HG03571 (cell line): ENCODE results near the gene USF2.

Source experiments
- ATAC-seq: cut with Tn5 transposase; IDR thresholded peaks from one replicate; pipeline ENCODE4 v1.9.1; 2021; ENCODE audit not compliant: unreplicated experiment

The USF2 gene

GRCh38 chr19:35241417-35241816, 27.3 kb upstream of the USF2 start:
- ATAC-seq: no peak

DNA sequence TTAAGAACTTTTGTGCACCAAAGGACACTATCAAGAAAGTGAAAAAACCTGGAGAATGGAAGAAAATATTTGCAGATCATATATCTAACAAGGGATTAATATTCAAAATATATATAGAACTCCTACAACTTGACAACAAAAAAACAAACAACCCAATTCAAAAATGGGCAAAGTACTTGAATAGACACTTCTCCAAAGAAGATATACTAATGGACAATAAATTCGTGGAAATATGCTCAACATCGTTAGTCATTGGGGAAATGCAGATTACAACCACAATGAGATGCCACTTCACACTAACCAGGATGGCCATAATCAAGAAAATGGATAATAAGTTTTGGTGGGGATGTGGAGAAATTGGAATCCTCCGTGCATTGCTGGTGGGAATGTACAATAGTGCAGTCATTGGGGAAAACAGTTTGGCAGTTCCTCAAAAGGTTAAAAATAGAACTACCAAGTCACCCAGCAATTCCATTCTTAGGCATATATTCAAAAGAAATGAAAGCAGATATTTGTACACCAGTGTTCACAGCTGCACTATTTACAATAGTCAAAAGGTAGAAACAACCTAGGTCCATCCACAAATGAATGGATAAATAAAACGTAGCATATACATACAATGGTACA, 22.2 kb upstream of the USF2 start:
- ATAC-seq: no peak

GRCh38 chr19:35247526-35248309, 21.0 kb upstream of the USF2 start:
- no peak for ATAC-seq

DNA sequence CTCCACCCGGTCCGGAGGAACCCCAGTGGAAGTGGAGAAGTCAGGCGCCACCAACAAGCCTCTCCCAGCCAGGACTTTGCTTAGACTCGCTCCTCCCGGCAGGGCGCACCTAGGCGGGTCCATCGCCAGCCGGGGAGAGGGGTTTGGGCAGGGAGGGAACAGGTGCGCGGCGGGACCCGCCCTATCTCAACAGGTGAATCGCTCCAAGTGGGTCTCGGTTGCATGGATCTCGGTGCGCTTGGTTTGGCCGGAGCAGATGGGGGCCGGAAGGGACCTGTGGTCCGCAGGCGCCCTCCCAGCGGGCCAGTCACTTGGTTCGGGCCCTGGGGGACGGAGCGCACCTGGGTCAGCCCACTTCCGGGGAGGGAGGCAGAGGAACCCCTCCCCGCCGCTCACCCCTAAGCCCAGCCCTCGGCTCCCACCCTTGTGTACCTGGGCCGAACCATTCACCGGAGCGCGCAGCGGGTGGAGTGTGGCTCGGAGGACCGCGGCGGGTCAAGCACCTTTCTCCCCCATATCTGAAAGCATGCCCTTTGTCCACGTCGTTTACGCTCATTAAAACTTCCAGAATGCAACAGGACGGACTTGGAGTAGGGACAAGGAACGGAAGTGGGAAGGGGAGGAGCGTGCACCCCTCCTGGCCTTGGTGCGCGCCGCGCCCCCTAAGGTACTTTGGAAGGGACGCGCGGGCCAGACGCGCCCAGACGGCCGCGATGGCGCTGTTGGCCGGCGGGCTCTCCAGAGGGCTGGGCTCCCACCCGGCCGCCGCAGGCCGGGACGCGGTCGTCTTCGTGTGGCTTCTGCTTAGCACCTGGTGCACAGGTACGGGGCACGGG, 20.2 kb upstream of the USF2 start, which contains the start of gene LSR:
Gene LSR (plus strand): TSS at position 693 of the 836 bp plus-strand sequence. CDS start 21 bp downstream, at position 714.
- peak; percentile 76 for ATAC-seq

DNA sequence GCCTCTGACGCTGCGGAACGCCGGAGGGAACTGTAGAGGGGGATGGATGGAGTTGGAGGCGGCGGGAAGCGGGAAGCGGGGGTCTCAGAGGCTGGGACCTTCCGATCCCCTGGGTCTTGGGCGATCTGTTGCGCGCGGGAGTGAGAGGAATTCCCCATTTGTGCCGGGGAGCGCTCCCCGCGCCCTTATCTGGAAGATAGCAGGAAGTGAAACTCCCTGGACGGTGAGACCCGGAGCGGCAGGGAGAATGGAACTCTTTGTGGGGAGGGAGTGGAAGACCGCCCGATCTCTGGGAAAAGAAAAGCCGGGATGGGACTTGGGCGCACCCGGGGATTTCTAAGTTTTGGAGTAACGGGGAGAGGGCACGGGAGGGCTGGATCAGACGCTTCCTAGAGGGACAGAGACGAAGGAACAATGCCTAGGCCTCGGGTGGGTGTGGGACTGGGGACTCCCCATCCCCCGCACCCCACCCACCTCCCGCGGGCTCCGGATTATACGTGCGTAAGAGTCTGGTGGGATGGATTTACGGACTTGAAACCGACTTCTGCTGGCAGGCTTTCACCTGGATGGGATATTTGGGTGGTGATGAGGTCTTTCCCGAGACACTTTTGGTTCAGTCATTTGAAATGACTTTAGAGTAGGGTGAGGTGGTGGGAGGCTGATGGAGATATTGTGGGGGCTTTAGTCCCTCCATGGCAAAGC, 19.5 kb upstream of the USF2 start:
- ATAC-seq: no peak

DNA sequence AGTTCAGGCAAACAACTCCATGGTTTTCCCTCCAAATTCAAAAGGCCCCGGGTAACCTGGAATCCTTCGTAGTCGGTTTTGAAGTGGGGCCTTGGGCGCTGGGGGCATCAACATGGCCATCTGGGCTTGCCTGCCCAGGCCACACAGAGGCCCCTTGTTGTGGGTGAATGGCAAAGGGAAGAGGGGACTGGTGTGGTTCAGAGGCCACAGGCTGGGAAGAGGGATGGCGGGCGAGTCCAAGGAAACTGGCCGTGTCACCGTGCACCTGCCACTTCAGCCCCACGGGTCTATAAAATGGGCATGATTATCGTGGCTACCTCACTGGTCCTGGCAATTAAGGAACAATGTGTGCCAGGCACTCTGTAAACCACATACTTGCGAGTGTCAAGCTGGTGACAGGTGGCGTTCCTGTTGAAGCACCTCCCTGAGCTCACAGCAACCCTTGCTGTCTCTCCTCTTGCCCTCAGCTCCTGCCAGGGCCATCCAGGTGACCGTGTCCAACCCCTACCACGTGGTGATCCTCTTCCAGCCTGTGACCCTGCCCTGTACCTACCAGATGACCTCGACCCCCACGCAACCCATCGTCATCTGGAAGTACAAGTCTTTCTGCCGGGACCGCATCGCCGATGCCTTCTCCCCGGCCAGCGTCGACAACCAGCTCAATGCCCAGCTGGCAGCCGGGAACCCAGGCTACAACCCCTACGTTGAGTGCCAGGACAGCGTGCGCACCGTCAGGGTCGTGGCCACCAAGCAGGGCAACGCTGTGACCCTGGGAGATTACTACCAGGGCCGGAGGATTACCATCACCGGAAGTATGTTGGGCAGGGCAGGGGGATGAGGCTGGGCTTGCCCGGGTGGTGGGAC, 18.7 kb upstream of the USF2 start:
- no peak for ATAC-seq

DNA sequence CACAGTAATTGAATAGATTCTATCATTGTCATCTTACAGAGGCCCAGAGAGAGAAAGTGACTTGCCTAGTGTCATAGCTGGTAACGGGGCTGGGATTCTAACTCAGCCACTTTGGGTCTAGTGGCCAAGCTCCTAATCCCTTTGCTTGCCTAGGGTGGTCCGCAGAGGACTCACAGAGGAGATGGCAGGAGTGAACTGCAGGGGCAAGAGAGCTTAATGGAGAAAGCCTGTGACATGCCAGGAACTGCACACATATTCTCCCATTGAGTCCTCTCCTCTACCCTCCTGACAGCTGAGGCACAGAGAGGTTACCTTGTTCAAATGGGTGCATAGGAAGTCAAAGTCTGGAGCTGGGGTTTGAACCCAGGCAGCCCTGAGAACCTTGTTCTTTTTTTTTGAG, 17.3 kb upstream of the USF2 start:
- ATAC-seq: no peak

DNA sequence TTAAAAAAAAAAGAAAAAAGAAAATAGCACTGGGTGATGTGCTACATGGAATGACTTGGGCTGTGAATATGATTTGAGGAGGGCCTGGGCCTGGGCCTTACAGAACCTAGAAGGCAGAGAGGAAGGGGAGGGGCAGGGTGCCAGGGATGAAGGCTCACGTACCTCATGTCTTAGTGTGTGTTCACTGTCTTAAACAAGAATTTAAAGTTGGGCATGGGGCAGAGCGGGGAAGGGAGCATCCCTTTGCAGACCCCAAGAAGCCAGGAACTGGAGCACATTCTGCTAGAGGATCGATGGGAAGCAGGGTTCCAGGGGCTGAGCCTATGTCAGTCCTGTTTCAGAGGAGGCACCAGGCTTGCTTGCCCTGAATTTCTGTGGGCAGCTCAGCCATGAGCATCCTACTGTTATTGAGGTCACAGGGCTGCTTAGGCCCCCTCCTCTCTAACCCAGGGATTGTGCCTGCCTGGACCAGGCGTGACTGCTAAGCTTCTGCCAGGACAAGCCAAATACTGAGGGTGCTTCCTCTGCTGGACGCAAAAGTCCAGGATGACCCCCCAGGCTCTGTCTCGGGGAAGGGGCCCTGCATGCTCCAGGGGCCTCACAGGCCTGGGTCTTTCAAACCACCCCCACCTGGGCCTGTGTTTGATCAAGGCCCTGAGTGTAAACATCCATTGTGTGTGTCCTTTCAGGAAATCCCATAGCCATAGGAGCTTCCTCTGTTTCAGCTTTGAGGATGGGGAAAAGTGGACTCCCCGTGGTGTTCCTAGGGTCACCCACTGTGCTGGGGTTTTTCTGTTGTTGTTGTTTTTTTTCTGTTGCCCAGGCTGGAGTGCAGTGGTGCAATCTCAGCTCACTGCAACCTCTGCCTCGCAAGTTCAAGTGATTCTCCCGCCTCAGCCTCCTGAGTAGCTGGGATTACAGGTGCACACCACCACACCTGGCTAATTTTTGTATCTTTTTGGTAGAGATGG, 15.2 kb upstream of the USF2 start:
- no peak for ATAC-seq

GRCh38 chr19:35254341-35255297, 14.1 kb upstream of the USF2 start:
- ATAC-seq: no peak

DNA sequence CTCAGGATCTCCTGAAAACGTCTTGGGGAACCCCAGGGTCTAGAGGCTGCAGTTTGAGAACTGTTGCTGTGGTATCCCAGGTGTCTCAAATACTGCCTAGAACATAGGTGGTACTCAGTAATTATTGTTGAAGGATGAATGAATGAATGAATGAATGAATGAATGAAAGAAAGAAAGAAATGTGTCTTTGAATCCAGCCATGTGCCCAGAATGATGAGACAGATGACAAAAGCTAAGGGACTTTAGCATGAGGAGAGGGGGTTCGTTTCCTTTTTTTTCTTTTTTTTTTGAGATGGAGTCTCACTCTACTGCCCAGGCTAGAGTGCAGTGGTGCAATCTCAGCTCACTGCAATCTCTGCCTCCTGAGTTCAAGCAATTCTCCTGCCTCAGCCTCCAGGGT, 12.2 kb upstream of the USF2 start:
- ATAC-seq: no peak

- no peak for ATAC-seq
Observed at GRCh38 chr19:35257113-35257461, 11.7 kb upstream of the USF2 start.

- ATAC-seq: no peak
Observed at GRCh38 chr19:35260694-35261304, 8.0 kb upstream of the USF2 start.

DNA sequence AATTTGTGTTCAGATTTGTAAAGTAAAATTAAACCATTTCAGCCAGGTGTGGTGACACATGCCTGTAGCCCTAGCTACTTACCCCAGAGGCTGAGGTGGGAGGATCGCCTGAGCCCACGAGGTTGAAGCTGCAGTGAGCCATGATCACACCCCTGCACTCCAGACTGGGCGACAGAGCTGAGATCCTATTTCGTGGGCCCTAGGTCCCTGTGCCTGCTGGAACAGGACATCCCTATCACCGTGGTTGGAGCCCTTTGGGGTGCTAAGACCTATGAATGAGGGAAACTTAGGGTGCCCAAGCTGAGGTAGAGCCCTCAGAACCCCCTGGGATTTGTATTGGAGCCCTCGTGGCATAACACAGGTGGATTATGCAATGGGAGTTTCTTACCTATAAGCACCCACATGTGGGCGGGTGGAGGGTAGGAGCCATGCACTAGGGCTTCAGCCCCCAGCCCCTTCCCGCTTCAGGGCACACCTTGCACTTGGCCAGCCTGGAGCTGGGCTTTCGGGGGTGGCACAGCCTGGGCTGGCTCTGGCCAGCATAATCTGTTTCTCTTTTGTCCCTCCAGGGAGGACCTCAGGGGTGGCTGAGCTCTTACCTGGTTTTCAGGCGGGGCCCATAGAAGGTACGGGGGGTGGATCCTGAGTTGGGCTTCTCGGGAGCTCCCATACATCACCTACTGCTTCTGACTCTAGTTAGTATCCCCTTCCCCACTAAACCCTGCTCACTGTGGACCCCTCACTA, 7.2 kb upstream of the USF2 start:
- ATAC-seq: no peak

DNA sequence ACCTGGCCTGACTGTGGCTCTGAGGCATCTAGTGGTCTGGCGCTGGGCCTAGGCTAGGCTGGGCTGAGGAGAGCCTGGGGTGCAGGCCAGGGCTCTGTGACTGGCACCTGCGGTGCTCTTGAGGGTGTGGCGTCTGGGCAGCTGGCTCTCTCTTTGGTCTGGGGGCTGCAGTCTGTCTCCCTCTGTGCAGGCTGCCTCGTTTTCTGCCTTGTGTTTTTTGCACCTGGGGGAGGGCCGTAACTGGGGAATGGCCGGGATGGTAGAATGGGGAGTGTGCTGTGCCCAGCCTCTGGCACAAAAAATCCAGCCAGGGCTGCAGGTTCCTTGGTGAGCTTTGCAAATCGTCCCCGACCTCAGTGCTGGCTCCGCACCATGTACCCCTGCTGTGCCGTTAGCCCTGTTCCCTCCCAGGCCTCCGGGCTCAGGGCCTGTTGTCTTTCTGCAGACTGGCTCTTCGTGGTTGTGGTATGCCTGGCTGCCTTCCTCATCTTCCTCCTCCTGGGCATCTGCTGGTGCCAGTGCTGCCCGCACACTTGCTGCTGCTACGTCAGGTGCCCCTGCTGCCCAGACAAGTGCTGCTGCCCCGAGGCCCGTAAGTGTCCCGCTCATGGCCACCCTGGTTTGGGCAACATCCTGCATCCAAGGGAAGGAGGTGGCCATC, 6.5 kb upstream of the USF2 start:
- ATAC-seq: no peak

- ATAC-seq: no peak
Observed at GRCh38 chr19:35264268-35265125, 4.3 kb upstream of the USF2 start.
